ENCODE results near the gene RAB3IL1.

The RAB3IL1 gene

DNA sequence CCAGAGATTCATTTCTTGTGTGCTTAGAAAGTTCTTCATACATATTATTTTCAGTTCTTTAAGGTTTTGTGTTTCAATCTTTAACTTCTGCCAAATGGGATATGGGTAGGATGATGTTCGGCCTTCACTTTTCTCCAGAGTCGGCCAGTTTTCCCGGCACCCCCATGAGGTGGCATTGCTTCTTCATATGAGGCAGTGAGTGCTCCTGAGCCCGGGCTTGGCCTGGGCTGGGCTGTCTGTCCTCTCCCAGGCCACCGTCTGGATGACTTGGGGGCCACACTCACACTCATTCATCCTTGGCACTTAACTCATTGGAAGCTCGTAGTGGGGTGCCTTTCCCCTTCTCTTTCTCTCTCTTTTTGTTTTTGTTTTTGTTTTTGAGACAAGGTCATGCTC, 65.5 kb downstream of the RAB3IL1 start:
- Histone ChIP-seq H3K4me1 (ENCODE audit: control insufficient read depth, insufficient read depth, low read depth, low read length) (peaks cover 5% of the 10 kb centered on the region), H3K36me3 (ENCODE audit: control insufficient read depth in 1 of 2, insufficient read depth in 2 of 2, low read depth in 1 of 2, low read length in 2 of 2) (peaks cover 77 to 81% of the 10 kb centered on the region in 2 experiments), H3K18ac (ENCODE audit: low read depth in 1 of 2, low read length in 2 of 2) (no peak overlapping the region), H2BK120ac (ENCODE audit: low read depth, low read length) (no peak overlapping the region), H2BK12ac (ENCODE audit: low read length in 2 of 2) (no peak overlapping the region), H2BK5ac (ENCODE audit: low read depth, low read length, poor library complexity, severe bottlenecking) (no peak overlapping the region), H3K4me3 (ENCODE audit: insufficient read depth in 1 of 2, low read depth in 1 of 2, low read length in 2 of 2) (no peak overlapping the region), H3K27me3 (ENCODE audit: control insufficient read depth in 1 of 2, insufficient read depth in 1 of 2, low read length in 2 of 2) (no peaks in the 10 kb centered on the region), H3K27ac (ENCODE audit: low read length, poor library complexity, severe bottlenecking) (no peak overlapping the region), H3K79me1 (replicated peaks; ENCODE audit: low read length, poor library complexity, severe bottlenecking) (peaks cover 38% of the 10 kb centered on the region), H3K9me3 (ENCODE audit: control insufficient read depth, low read length) (no peaks in the 10 kb centered on the region), H2BK15ac (ENCODE audit: low read depth, poor library complexity, severe bottlenecking) (no peak overlapping the region), H3K9ac (ENCODE audit: low read length) (no peak overlapping the region), H4K91ac (ENCODE audit: low read length) (no peak overlapping the region), H3K23ac (ENCODE audit: low read length in 2 of 2) (no peak overlapping the region), H4K8ac (ENCODE audit: low read length) (no peak overlapping the region), H3K4ac (ENCODE audit: low read depth in 1 of 2, low read length in 2 of 2) (no peak overlapping the region), H2AFZ (ENCODE audit: low read depth, low read length) (no peak overlapping the region), H3K4me2 (ENCODE audit: low read length, poor library complexity, severe bottlenecking) (no peak overlapping the region), H3K14ac (ENCODE audit: low read length in 2 of 2) (no peak overlapping the region), H2AK5ac (ENCODE audit: low read length, severe bottlenecking) (no peak overlapping the region)
- DNase-seq, result no peak
- WGBS, result 94% methylated on average over 6 of the region's 6 CpGs

DNA sequence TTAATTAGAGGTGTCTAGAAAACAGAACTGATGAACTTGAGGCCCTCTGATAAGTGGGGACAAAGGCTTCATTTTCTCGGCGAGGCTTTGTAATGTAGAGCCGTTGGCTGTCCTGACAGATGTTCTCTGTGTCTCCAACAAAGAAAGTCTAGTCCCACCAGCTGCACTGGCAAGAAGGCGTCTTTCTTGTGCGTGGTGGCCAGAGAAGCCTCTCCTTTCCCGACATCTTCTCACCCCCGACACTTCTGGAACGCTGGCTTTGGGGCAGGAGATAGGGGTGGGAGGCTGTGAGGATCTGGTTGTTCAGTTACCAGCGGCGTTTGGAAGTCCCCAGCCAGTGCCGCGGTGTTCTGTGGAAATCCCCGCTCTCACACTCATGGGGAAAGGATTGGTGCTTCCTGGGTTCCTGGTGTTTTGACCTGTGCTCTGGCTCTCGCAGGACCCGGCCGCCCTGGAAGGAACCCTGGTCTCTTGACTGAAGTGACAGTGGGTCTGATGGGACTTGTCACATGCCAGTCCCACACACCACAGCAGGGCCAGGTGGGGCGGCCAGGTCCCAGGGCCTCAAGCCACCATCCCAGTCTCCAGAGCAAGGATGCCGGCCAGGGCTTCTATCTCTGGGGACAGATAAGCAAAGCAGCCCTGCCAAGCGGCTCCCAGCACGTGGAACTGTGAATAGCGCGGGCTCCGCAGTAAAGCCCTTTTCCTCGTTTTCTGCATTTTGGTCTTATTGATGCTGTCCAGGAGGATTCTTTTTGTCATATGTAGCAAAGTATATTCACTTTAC, 66.1 kb downstream of the RAB3IL1 start:
- no peak overlapping the region for H2AK5ac ChIP-seq (ENCODE audit: low read length, severe bottlenecking)
- no peak overlapping the region for H3K14ac ChIP-seq (ENCODE audit: low read length in 2 of 2)
- H3K79me1 ChIP-seq (replicated peaks; ENCODE audit: low read length, poor library complexity, severe bottlenecking), result peaks cover 35% of the 10 kb centered on the region
- H3K18ac ChIP-seq (ENCODE audit: low read depth in 1 of 2, low read length in 2 of 2), result no peak overlapping the region
- H3K9ac ChIP-seq (ENCODE audit: low read length), result no peak overlapping the region
- H4K8ac ChIP-seq (ENCODE audit: low read length), result no peak overlapping the region
- no peak overlapping the region for H3K23ac ChIP-seq (ENCODE audit: low read length in 2 of 2)
- peaks cover 76 to 82% of the 10 kb centered on the region in 2 experiments for H3K36me3 ChIP-seq (ENCODE audit: control insufficient read depth in 1 of 2, insufficient read depth in 2 of 2, low read depth in 1 of 2, low read length in 2 of 2)
- H2AFZ ChIP-seq (ENCODE audit: low read depth, low read length), result no peak overlapping the region
- no peak overlapping the region for H2BK12ac ChIP-seq (ENCODE audit: low read length in 2 of 2)
- H4K91ac ChIP-seq (ENCODE audit: low read length), result no peak overlapping the region
- no peak overlapping the region for H3K4me3 ChIP-seq (ENCODE audit: insufficient read depth in 1 of 2, low read depth in 1 of 2, low read length in 2 of 2)
- H2BK120ac ChIP-seq (ENCODE audit: low read depth, low read length), result no peak overlapping the region
- WGBS, result 97% methylated on average over 20 of the region's 24 CpGs
- no peaks in the 10 kb centered on the region for H3K9me3 ChIP-seq (ENCODE audit: control insufficient read depth, low read length)
- H2BK15ac ChIP-seq (ENCODE audit: low read depth, poor library complexity, severe bottlenecking), result no peak overlapping the region
- peaks cover 5% of the 10 kb centered on the region for H3K4me1 ChIP-seq (ENCODE audit: control insufficient read depth, insufficient read depth, low read depth, low read length)
- no peak overlapping the region for H3K4me2 ChIP-seq (ENCODE audit: low read length, poor library complexity, severe bottlenecking)
- H3K27ac ChIP-seq (ENCODE audit: low read length, poor library complexity, severe bottlenecking), result no peak overlapping the region
- no peaks in the 10 kb centered on the region for H3K27me3 ChIP-seq (ENCODE audit: control insufficient read depth in 1 of 2, insufficient read depth in 1 of 2, low read length in 2 of 2)
- no peak overlapping the region for H3K4ac ChIP-seq (ENCODE audit: low read depth in 1 of 2, low read length in 2 of 2)
- no peak overlapping the region for H2BK5ac ChIP-seq (ENCODE audit: low read depth, low read length, poor library complexity, severe bottlenecking)
- DNase-seq, result no peak

DNA sequence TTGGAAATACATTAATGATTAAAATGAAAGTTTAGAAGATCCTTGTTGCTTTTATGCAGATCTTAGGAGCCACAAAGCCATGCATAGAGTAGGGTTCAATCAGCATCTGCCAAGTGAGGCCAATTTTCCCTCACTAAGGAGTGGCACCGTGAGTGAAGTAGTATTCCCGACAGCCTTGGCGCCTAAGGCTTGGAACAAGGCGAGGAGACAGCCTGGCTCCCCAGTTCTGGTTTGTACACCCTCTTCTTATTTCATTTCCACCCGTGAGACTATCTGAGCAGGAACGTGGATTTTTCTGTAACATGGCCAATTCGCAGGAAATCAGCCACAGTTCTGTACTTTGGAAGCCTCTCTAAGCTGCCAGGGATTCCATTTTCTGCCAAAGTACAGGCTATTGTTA, 66.7 kb downstream of the RAB3IL1 start:
- Histone ChIP-seq H2AFZ (ENCODE audit: low read depth, low read length) (no peak overlapping the region), H3K27me3 (ENCODE audit: control insufficient read depth in 1 of 2, insufficient read depth in 1 of 2, low read length in 2 of 2) (no peaks in the 10 kb centered on the region), H3K9ac (ENCODE audit: low read length) (no peak overlapping the region), H3K23ac (ENCODE audit: low read length in 2 of 2) (no peak overlapping the region), H3K18ac (ENCODE audit: low read depth in 1 of 2, low read length in 2 of 2) (no peak overlapping the region), H2BK120ac (ENCODE audit: low read depth, low read length) (no peak overlapping the region), H3K4ac (ENCODE audit: low read depth in 1 of 2, low read length in 2 of 2) (no peak overlapping the region), H3K4me2 (ENCODE audit: low read length, poor library complexity, severe bottlenecking) (no peak overlapping the region), H3K4me1 (ENCODE audit: control insufficient read depth, insufficient read depth, low read depth, low read length) (peaks cover 2% of the 10 kb centered on the region), H3K79me1 (replicated peaks; ENCODE audit: low read length, poor library complexity, severe bottlenecking) (peaks cover 34% of the 10 kb centered on the region), H2BK12ac (ENCODE audit: low read length in 2 of 2) (no peak overlapping the region), H4K8ac (ENCODE audit: low read length) (no peak overlapping the region), H3K27ac (ENCODE audit: low read length, poor library complexity, severe bottlenecking) (no peak overlapping the region), H3K9me3 (ENCODE audit: control insufficient read depth, low read length) (no peaks in the 10 kb centered on the region), H2BK15ac (ENCODE audit: low read depth, poor library complexity, severe bottlenecking) (no peak overlapping the region), H2AK5ac (ENCODE audit: low read length, severe bottlenecking) (no peak overlapping the region), H4K91ac (ENCODE audit: low read length) (no peak overlapping the region), H3K4me3 (ENCODE audit: insufficient read depth in 1 of 2, low read depth in 1 of 2, low read length in 2 of 2) (no peak overlapping the region), H3K14ac (ENCODE audit: low read length in 2 of 2) (no peak overlapping the region), H2BK5ac (ENCODE audit: low read depth, low read length, poor library complexity, severe bottlenecking) (no peak overlapping the region), H3K36me3 (ENCODE audit: control insufficient read depth in 1 of 2, insufficient read depth in 2 of 2, low read depth in 1 of 2, low read length in 2 of 2) (peaks cover 72 to 80% of the 10 kb centered on the region in 2 experiments)
- DNase-seq, result no peak
- WGBS, result 97% methylated on average over 7 of the region's 7 CpGs

DNA sequence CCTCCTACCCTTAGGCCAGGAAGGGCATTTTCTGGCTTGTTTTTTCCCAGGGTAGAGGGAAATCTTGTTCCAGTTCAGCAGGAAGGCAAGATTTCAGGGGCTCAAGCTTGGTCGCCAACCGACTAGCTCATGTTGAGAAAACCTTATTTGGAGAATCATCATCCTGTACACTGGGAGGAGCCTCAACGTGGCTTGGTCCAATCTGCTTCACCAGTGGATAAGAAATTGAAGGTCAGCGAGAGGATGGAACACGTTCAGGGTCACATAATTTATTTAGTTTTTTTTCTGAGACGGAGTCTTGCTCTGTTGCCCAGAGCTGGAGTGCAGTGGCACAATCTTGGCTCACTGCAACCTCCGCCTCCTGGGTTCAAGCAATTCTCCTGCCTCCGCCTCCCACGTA, 68.7 kb downstream of the RAB3IL1 start:
- Histone ChIP-seq H2BK5ac (ENCODE audit: low read depth, low read length, poor library complexity, severe bottlenecking) (no peak overlapping the region), H3K4me3 (ENCODE audit: insufficient read depth in 1 of 2, low read depth in 1 of 2, low read length in 2 of 2) (no peak overlapping the region), H2AK5ac (ENCODE audit: low read length, severe bottlenecking) (no peak overlapping the region), H3K9me3 (ENCODE audit: control insufficient read depth, low read length) (no peaks in the 10 kb centered on the region), H3K27ac (ENCODE audit: low read length, poor library complexity, severe bottlenecking) (no peak overlapping the region), H3K4me1 (ENCODE audit: control insufficient read depth, insufficient read depth, low read depth, low read length) (no peaks in the 10 kb centered on the region), H3K27me3 (ENCODE audit: control insufficient read depth in 1 of 2, insufficient read depth in 1 of 2, low read length in 2 of 2) (no peaks in the 10 kb centered on the region), H4K8ac (ENCODE audit: low read length) (no peak overlapping the region), H2BK12ac (ENCODE audit: low read length in 2 of 2) (no peak overlapping the region), H2BK15ac (ENCODE audit: low read depth, poor library complexity, severe bottlenecking) (no peak overlapping the region), H3K79me1 (replicated peaks; ENCODE audit: low read length, poor library complexity, severe bottlenecking) (peaks cover 23% of the 10 kb centered on the region), H4K91ac (ENCODE audit: low read length) (no peak overlapping the region), H3K18ac (ENCODE audit: low read depth in 1 of 2, low read length in 2 of 2) (no peak overlapping the region), H3K4ac (ENCODE audit: low read depth in 1 of 2, low read length in 2 of 2) (no peak overlapping the region), H3K9ac (ENCODE audit: low read length) (no peak overlapping the region), H3K36me3 (ENCODE audit: control insufficient read depth in 1 of 2, insufficient read depth in 2 of 2, low read depth in 1 of 2, low read length in 2 of 2) (peaks cover 59 to 76% of the 10 kb centered on the region in 2 experiments), H3K23ac (ENCODE audit: low read length in 2 of 2) (no peak overlapping the region), H3K14ac (ENCODE audit: low read length in 2 of 2) (no peak overlapping the region), H2AFZ (ENCODE audit: low read depth, low read length) (no peak overlapping the region), H2BK120ac (ENCODE audit: low read depth, low read length) (no peak overlapping the region), H3K4me2 (ENCODE audit: low read length, poor library complexity, severe bottlenecking) (no peak overlapping the region)
- WGBS, result 97% methylated on average over 9 of the region's 9 CpGs
- no peak for DNase-seq

All from mesenchymal stem cell (in vitro differentiated cells and primary cell).